Bronchial epithelial cell (primary cell): ENCODE data around the gene COL15A1. TPM values are rescaled to one million over a fixed set of nuclear protein-coding genes. Genes with fewer than 3 reads are reported as not detected.

Source experiments
- DNase-seq: peaks from one replicate; pipeline ENCODE4 v3.0.0-alpha.2; 2010; ENCODE audit warnings: low read depth
- FAIRE-seq: peaks from 2 replicates; lab custom pipeline; 2011; peaks lifted over from hg19 to GRCh38; lab: Jason Lieb, UNC
- H3K27me3 ChIP-seq: 2 replicates; pipeline ENCODE4 v1.5.1; 2011; ENCODE audit warnings: low read length; ENCODE audit not compliant: control insufficient read depth, insufficient read depth
- H3K36me3 ChIP-seq: 2 replicates; pipeline ENCODE4 v1.5.1; 2011; ENCODE audit warnings: low read length; ENCODE audit not compliant: control insufficient read depth, insufficient read depth
- H3K4me3 ChIP-seq: 2 replicates; pipeline ENCODE4 v1.5.1; 2011; ENCODE audit warnings: mild to moderate bottlenecking, low read depth, low read length, control low read depth
- total RNA-seq: library from RNA; depleted of rRNA; stranded (reverse); fragments of >200 nt; gene quantifications from 2 replicates; pipeline ENCODE4 v1.2.1, GENCODE V29; 2014
- TF ChIP-seq, protein P1 (sequence below): IDR thresholded peaks from 2 replicates; pipeline ENCODE4 v1.5.1; 2011; ENCODE audit warnings: mild to moderate bottlenecking, moderate library complexity, low read length, control low read depth, inconsistent platforms; ENCODE audit not compliant: insufficient read depth, severe bottlenecking

COL15A1 gene
- total RNA-seq, 1 donor from 2014 or later, result 1.6 TPM

DNA sequence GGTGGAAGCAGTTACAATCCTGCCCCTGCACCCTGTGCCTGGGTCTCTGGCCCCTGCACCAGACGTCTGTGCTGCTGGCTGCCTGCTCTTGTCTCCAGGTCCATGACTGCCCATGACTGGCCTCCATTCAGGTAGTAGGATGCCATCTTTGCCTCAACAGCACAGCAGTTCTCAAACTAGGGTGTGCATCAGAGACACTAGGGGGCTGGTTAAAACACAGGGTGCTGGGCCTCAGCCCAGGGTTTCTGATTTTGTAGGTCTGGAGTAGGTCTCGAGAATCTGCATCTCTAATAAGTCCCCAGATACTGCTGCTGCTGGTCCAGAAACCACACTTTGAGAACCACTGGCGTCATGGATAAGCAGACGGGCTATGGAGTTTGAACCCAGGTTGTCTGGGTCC, 24.0 kb downstream of the COL15A1 start:
- FAIRE-seq (no peak), DNase-seq (no peak)
- peaks cover 2% of the 10 kb centered on the region for H3K27me3 ChIP-seq
- no peaks in the 10 kb centered on the region for H3K36me3 ChIP-seq
- no peak overlapping the region for H3K4me3 ChIP-seq
- TF ChIP-seq, protein P1, sequence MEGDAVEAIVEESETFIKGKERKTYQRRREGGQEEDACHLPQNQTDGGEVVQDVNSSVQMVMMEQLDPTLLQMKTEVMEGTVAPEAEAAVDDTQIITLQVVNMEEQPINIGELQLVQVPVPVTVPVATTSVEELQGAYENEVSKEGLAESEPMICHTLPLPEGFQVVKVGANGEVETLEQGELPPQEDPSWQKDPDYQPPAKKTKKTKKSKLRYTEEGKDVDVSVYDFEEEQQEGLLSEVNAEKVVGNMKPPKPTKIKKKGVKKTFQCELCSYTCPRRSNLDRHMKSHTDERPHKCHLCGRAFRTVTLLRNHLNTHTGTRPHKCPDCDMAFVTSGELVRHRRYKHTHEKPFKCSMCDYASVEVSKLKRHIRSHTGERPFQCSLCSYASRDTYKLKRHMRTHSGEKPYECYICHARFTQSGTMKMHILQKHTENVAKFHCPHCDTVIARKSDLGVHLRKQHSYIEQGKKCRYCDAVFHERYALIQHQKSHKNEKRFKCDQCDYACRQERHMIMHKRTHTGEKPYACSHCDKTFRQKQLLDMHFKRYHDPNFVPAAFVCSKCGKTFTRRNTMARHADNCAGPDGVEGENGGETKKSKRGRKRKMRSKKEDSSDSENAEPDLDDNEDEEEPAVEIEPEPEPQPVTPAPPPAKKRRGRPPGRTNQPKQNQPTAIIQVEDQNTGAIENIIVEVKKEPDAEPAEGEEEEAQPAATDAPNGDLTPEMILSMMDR, result no peak

DNA sequence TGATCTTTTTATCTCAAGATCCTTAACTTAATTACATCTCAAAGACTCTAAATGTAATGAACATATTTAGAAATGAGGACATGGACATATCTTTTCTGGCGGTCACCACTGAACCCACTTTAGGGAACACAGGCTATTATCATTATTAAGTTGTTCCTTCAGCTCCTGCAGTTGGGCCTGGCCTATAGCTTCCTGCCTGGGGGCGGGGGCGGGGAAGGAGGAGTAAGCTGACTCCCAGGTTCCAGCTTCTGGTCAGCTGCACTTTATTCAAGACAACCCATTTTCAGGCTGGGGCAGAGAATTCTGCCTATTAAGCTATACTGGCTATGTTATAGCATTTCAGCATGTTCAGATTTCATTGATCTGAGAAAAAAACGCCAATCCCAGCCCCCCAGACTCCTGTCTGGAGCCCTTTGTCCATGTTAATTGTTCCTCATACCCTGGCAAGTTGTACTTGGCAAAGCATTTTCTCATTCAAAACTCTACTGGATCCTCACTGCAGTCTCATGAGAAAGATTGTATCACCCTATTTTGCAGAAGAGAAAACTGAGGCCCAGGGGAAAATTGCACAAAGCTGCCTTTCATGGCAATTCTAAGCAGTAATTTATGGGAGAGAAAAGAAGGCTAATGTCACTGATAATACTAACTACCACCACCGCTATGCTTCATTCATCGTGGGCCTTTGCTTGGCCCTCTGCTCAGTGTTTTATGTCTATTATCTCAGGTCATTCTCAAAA, 25.1 kb downstream of the COL15A1 start:
- Histone ChIP-seq H3K4me3 (no peak overlapping the region), H3K36me3 (no peaks in the 10 kb centered on the region), H3K27me3 (peaks cover 3% of the 10 kb centered on the region)
- DNase-seq, result no peak
- FAIRE-seq, result no peak
- TF ChIP-seq, protein P1, result no peak

DNA sequence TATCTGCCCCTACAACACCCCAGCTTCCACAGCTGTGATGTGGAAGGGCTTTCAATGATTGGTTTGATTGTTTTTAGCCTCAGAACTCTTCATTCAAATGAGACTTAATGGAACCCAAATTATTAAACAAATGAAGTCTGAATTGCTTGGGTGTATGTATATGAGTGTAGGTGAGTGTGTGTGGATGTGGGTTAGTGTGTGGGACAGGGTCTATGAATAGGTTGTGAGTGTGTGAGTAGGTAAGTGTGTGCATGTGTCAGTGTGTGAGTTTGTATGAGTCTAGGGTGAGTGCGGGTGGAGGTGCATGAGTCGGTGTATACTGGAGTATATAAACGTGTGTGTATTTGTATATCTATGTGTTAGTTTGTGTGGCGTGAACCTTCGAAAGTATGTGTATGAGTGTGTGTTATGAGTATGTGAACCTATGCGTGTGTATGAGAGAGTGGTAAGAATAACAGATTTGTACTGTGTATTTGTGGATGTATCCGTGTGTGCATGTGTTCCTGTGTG, 26.9 kb downstream of the COL15A1 start:
- FAIRE-seq (no peak), DNase-seq (no peak)
- Histone ChIP-seq H3K36me3 (no peaks in the 10 kb centered on the region), H3K4me3 (no peak overlapping the region), H3K27me3 (peaks cover 5% of the 10 kb centered on the region)
- TF ChIP-seq, protein P1, result no peak

DNA sequence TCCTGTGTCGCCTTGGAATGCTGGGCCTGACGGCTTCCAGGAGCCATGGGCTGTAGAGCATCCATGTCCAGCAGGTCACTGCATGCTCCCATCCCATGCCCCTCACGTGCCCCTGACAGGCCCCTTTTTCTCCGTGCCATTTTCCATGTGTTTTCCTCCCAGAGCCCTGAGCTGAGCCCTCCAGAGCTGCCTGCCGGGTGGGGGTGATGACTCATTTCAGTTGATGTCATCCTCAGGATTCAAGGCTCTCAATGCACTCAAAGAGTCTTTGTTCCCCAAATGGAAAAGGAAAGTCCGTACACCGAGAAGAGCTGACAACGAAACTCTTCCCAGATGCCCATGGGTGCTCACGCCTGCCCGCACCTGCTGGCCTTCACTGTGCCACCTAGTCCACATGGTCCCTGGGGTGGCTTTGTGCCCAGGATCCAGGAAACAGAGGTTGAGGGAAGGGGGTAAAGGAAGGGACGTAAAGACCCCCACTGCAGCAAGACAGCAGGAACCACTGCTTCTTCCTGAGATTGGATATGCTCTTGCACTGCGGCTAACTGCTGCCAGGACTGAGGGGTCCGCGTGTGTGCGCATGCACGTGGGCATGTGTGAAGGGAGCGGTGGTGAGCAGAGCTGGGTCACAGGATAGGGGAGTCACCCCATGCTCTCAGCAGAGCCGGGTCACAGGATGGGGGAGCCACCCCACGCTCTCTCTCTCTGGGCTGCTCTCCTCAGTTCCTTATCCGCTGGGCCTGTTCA, 27.6 kb downstream of the COL15A1 start:
- DNase-seq, result peak; percentile 22
- TF ChIP-seq, protein P1, result no peak

DNA sequence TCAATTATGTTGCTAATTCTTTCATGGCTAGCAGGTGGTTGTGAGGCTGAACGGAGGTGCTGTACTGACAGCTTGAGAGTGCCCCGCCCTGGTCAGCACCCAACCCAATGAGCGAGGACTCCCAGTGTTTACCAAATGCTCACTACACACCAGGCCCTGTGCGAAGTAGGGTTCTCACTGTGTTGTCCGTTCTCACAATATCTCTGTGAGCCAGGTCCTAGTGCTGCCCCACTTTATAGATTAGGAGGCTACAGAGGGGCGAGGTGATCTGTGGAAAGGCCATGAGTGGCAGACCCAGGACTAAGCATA, 28.2 kb downstream of the COL15A1 start:
- H3K4me3 ChIP-seq, result no peak overlapping the region
- peaks cover 8% of the 10 kb centered on the region for H3K27me3 ChIP-seq
- H3K36me3 ChIP-seq, result no peaks in the 10 kb centered on the region
- DNase-seq (no peak), FAIRE-seq (no peak)
- TF ChIP-seq, protein P1, result no peak

More for the DNA sequence above, 27.6 kb downstream of the COL15A1 start:
- H3K4me3 ChIP-seq, result no peak overlapping the region
- peaks cover 8% of the 10 kb centered on the region for H3K27me3 ChIP-seq
- FAIRE-seq, result no peak
- H3K36me3 ChIP-seq, result no peaks in the 10 kb centered on the region
